ENCODE measurements around the gene MSI2.

The MSI2 gene

DNA sequence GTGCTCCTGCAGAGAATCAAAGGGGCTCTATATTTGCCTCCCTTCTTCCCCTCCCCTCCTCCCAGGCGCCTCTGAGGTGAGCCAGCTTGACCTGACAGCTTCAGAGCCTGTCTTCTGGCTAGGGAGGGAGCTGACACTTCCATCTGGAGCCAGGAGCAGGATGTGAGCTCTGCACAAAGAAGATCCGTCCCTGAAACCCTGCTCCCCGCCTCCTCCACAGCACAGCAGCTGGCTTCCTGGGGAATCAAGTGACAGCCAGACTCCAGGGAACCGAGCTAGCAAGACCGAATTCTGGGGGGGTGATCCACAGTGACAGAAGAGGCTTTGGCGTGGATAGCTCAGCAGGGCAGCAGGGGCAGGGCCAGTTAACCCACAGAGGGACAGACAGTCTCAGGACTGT is 451.6 kb downstream of the MSI2 start:
- no peaks in the 10 kb centered on the region for H3K4me1 ChIP-seq (ENCODE audit: insufficient read depth, low read length, poor library complexity, severe bottlenecking)
- H2AFZ ChIP-seq (ENCODE audit: low read length), result no peak overlapping the region
- H3K9me3 ChIP-seq (ENCODE audit: insufficient read depth, low read depth, low read length), result no peaks in the 10 kb centered on the region
- no peaks in the 10 kb centered on the region for H3K9me2 ChIP-seq (replicated peaks; ENCODE audit: low read depth, low read length)
- TF ChIP-seq, protein P1, sequence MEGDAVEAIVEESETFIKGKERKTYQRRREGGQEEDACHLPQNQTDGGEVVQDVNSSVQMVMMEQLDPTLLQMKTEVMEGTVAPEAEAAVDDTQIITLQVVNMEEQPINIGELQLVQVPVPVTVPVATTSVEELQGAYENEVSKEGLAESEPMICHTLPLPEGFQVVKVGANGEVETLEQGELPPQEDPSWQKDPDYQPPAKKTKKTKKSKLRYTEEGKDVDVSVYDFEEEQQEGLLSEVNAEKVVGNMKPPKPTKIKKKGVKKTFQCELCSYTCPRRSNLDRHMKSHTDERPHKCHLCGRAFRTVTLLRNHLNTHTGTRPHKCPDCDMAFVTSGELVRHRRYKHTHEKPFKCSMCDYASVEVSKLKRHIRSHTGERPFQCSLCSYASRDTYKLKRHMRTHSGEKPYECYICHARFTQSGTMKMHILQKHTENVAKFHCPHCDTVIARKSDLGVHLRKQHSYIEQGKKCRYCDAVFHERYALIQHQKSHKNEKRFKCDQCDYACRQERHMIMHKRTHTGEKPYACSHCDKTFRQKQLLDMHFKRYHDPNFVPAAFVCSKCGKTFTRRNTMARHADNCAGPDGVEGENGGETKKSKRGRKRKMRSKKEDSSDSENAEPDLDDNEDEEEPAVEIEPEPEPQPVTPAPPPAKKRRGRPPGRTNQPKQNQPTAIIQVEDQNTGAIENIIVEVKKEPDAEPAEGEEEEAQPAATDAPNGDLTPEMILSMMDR (conservative IDR thresholded peaks at IDR 0.05; ENCODE audit: low read length), result no peak
- TF ChIP-seq EZH2phosphoT487 (IDR thresholded peaks at IDR 0.05; ENCODE audit: borderline replicate concordance), result no peak
- no peaks in the 10 kb centered on the region for H3K79me2 ChIP-seq (ENCODE audit: insufficient read depth, low read length)
- no peaks in the 10 kb centered on the region; the same call in 1 of the 2 replicates for H3K36me3 ChIP-seq (ENCODE audit: insufficient read depth, low read length)
- H3K9ac ChIP-seq (ENCODE audit: low read depth, low read length, poor library complexity, severe bottlenecking), result no peak overlapping the region
- no peak overlapping the region for H3K4me3 ChIP-seq (ENCODE audit: low read length, poor library complexity, severe bottlenecking)
- H3F3A ChIP-seq (ENCODE audit: low read depth), result no peaks in the 10 kb centered on the region
- no peak overlapping the region for H3K4me2 ChIP-seq (ENCODE audit: low read depth, low read length, poor library complexity, severe bottlenecking)
- no peaks in the 10 kb centered on the region for H3K27me3 ChIP-seq (ENCODE audit: insufficient read depth, low read length, poor library complexity, severe bottlenecking)
- H4K20me1 ChIP-seq (ENCODE audit: insufficient read depth, low read length, poor library complexity, severe bottlenecking), result no peaks in the 10 kb centered on the region

DNA sequence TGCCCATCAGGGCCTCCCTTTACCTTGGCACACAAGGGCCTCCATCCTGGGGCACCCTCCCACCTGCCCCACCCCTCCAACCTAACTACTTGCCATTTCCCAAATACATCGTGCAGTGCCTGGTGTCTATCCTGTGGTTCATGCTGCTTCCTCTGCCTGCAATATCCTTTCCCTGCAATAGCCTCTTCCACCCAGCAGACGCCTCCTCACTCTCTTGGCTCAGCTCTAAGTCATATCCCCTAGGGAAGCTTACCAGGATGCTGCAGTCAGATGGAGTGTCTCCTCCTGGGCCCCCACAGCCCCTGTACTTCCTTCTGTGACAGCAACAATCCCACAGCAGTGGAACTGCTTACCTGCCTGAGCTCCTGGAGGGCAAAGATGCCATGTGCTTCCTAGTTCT is 452.1 kb downstream of the MSI2 start:
- H3K79me2 ChIP-seq (ENCODE audit: insufficient read depth, low read length), result no peaks in the 10 kb centered on the region
- H3K9ac ChIP-seq (ENCODE audit: low read depth, low read length, poor library complexity, severe bottlenecking), result no peak overlapping the region
- H2AFZ ChIP-seq (ENCODE audit: low read length), result no peak overlapping the region
- no peaks in the 10 kb centered on the region for H3K9me3 ChIP-seq (ENCODE audit: insufficient read depth, low read depth, low read length)
- no peaks in the 10 kb centered on the region for H3K9me2 ChIP-seq (replicated peaks; ENCODE audit: low read depth, low read length)
- no peaks in the 10 kb centered on the region; the same call in 1 of the 2 replicates for H3K36me3 ChIP-seq (ENCODE audit: insufficient read depth, low read length)
- no peaks in the 10 kb centered on the region for H4K20me1 ChIP-seq (ENCODE audit: insufficient read depth, low read length, poor library complexity, severe bottlenecking)
- no peaks in the 10 kb centered on the region for H3K27me3 ChIP-seq (ENCODE audit: insufficient read depth, low read length, poor library complexity, severe bottlenecking)
- H3K4me3 ChIP-seq (ENCODE audit: low read length, poor library complexity, severe bottlenecking), result no peak overlapping the region
- H3K4me1 ChIP-seq (ENCODE audit: insufficient read depth, low read length, poor library complexity, severe bottlenecking), result no peaks in the 10 kb centered on the region
- no peaks in the 10 kb centered on the region for H3F3A ChIP-seq (ENCODE audit: low read depth)
- no peak for TF ChIP-seq EZH2phosphoT487 (IDR thresholded peaks at IDR 0.05; ENCODE audit: borderline replicate concordance)
- TF ChIP-seq, protein P1 (conservative IDR thresholded peaks at IDR 0.05; ENCODE audit: low read length), result no peak
- H3K4me2 ChIP-seq (ENCODE audit: low read depth, low read length, poor library complexity, severe bottlenecking), result no peak overlapping the region

DNA sequence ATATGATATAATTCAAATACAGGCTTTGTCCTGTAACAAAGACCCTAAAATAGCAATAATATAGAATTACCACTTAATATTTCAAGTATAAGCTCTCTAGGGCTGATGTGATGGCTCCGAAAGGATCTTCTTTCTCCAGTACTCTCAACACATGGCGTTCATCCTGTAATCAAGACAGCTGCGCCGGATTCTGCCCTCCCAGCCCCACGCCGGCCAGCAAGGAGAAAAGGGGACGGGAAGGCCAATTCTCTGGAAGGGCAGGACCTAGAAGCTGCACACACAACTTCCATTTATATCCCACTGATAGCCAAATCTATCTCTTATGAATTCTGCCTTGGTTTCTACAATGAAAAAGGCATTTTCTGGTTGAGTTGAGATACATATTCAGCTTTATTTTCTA is 456.8 kb downstream of the MSI2 start:
- H3K4me2 ChIP-seq (ENCODE audit: low read depth, low read length, poor library complexity, severe bottlenecking), result no peak overlapping the region
- H3K79me2 ChIP-seq (ENCODE audit: insufficient read depth, low read length), result no peaks in the 10 kb centered on the region
- no peaks in the 10 kb centered on the region for H3K36me3 ChIP-seq (ENCODE audit: insufficient read depth, low read length)
- TF ChIP-seq, protein P1 (conservative IDR thresholded peaks at IDR 0.05; ENCODE audit: low read length), result no peak
- TF ChIP-seq EZH2phosphoT487 (IDR thresholded peaks at IDR 0.05; ENCODE audit: borderline replicate concordance), result no peak
- H3K4me1 ChIP-seq (ENCODE audit: insufficient read depth, low read length, poor library complexity, severe bottlenecking), result no peaks in the 10 kb centered on the region
- H3K9me3 ChIP-seq (ENCODE audit: insufficient read depth, low read depth, low read length), result no peaks in the 10 kb centered on the region
- H3K27me3 ChIP-seq (ENCODE audit: insufficient read depth, low read length, poor library complexity, severe bottlenecking), result no peaks in the 10 kb centered on the region
- no peaks in the 10 kb centered on the region for H3K9me2 ChIP-seq (replicated peaks; ENCODE audit: low read depth, low read length)
- no peak overlapping the region for H2AFZ ChIP-seq (ENCODE audit: low read length)
- no peak overlapping the region for H3K9ac ChIP-seq (ENCODE audit: low read depth, low read length, poor library complexity, severe bottlenecking)
- H4K20me1 ChIP-seq (ENCODE audit: insufficient read depth, low read length, poor library complexity, severe bottlenecking), result no peaks in the 10 kb centered on the region
- H3K4me3 ChIP-seq (ENCODE audit: low read length, poor library complexity, severe bottlenecking), result no peak overlapping the region
- no peaks in the 10 kb centered on the region for H3F3A ChIP-seq (ENCODE audit: low read depth)
